Measurements from ENCODE around the gene DNAJA3.

DNAJA3 gene

DNA sequence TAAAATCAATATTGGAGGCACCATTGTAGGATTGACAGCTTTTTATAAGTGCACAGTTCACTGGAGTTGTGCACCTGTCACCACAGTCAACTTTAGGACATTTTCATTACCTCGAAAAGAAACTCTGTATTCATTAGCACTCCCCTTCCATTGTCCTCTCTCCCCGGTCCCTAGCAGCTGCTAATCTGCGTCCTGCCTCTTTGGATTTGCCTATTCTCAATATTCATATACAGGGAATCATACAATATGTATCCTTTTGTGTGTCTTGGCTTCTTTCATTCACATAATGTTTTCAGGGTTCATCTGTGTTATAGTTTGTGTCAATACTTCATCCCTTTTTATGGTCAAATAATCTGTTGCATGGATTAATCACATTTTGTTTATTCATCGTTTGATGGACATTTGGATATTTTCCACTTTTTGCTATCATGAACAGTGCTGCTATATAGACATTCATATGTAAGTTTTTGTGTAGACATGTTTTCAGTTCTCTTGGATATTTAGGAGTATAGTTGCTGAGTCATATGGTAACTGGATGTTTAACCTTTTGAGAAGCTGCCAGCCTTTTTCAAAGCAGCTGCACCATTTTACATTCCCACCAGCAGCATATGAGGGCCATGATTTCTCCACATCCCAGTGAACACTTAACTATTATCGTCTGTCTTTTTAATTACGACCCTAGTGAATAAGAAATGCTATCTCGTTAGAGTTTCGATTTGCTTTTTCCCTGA lies 9.8 kb downstream of the DNAJA3 start:
- no peak for DNase-seq

- no peak for DNase-seq
Observed at GRCh38 chr16:4437366-4437765, 11.7 kb downstream of the DNAJA3 start.

DNA sequence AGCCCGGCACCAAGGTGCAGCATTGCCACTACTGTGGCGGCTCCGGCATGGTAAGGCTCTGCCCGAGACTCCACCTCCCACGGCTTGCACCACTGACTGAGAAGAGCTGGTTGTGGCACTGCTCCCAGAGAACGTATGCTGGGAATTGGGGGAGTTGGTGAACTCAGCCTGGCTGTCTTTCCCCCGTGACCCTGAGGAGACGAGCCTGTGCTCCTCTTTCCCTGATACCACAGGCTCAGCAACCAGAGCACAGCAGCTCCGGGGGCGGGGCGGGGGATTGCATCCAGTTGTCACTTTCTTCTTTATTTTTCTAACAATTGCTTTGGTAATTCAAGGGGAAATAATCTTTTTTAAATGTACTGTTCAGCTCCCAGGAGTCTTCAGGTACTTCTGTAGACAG lies 16.7 kb downstream of the DNAJA3 start:
- DNase-seq: no peak

GRCh38 chr16:4443271-4443670 lies 17.6 kb downstream of the DNAJA3 start:
- no peak for DNase-seq

DNA sequence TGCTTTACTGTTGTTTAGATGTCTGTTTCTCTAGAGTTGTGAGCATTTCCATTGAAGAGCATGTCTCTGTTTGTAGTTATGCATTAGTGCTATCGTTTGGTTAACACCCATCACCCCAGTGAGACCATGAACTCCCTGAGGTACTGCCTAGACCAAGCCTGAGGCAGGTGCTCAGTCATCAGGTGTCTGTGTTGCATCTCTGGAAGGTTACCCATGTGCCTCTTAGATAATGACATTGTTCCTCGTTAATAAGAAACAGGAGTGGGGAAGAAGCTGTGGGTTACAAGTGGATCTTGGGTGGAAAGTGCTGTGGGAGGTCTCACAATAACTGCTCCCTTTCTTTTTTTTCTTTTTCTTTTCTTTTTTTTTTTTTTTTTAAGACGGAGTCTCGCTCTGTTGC lies 18.3 kb downstream of the DNAJA3 start:
- DNase-seq: no peak

DNA sequence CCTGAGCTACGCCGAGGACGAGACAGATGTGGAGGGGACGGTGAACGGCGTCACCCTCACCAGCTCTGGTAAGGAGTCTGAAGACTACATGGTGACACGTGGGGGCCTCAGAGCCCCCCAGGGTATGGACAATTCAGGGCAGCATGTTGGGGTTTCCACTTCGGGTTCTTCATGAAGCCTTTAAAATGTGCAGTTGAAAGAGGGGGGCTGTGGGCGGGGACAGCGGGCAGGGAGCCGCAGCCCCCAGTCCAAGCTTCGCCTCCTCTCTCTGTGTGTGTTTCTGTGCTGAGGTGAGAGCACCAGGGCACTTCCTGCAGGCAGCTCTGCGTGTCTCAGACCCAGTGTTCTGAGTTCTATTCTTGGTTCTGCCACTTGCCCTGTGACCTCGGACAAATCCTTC lies 24.8 kb downstream of the DNAJA3 start:
- no peak for DNase-seq

DNA sequence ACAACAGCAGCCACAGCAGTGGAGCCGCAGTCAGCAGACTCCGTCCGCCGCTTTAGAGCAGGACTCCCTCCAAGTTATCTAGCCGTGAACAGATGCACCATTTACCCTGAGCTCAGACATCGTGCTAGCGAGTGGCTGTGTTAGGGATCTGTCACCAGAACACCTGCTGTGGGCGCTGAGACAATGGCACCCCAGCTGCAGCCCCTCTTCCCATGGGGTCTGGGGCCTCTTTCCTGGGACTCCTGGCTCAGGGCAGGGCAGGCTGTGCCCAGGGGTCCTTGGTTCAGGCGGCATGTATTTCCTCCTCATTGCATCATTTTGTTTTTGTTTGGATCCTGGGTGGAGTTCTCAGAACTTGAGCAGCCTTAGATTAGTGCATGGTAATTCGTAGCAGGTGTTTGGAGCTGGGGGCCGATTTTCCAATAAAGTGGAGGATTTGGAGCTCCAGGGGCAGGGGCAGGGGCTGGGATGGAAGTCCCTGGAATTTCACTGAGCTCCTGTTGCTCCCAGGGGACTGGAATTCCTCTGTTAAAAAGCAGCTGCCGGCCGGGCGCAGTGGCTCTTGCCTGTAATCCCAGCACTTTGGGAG lies 25.4 kb downstream of the DNAJA3 start:
- no peak for DNase-seq

GRCh38 chr16:4452674-4453073 lies 27.0 kb downstream of the DNAJA3 start:
- DNase-seq: no peak

DNA sequence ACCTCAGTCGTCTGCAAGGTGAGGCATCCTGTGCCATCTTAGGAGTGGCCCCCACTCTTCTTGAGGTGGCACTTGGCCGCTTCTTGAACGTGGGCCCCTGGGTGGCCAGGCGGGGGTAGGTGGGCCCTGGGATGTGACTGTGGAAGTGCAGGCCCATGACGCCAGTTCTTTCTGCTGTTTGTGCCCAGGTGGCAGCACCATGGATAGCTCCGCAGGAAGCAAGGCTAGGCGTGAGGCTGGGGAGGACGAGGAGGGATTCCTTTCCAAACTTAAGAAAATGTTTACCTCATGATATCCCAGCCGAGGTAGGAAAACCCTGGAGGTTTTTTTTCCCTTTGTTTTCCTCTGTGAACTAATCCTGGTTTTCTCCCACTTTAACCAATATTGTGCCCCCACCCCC lies 29.0 kb downstream of the DNAJA3 start:
- no peak for DNase-seq

- DNase-seq: no peak
Observed at GRCh38 chr16:4455081-4455480, 29.4 kb downstream of the DNAJA3 start.

GRCh38 chr16:4455951-4456350 lies 30.3 kb downstream of the DNAJA3 start:
- no peak for DNase-seq

DNA sequence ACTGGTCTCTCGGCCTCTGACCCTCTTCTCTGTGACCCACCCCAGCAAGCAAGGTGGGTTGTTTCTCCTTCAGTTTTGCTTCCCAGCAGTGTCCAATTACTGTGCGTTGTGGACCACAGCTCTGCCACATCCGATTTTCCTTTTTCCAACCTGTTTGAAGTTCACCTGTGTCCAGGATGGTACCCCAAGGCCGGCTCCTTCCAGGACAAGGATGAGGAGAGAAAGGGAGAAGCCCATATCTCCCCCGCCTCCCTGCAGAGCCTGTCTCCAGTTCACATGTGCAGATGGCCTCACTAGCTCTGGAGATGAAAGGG lies 35.2 kb downstream of the DNAJA3 start:
- DNase-seq: no peak

- no peak for DNase-seq
Observed at GRCh38 chr16:4461250-4462085, 35.8 kb downstream of the DNAJA3 start.

GRCh38 chr16:4463522-4464163 lies 38.0 kb downstream of the DNAJA3 start:
- no peak for DNase-seq

GRCh38 chr16:4465977-4466779 lies 40.5 kb downstream of the DNAJA3 start:
- peak; percentile 70 to 77 for DNase-seq

DNA sequence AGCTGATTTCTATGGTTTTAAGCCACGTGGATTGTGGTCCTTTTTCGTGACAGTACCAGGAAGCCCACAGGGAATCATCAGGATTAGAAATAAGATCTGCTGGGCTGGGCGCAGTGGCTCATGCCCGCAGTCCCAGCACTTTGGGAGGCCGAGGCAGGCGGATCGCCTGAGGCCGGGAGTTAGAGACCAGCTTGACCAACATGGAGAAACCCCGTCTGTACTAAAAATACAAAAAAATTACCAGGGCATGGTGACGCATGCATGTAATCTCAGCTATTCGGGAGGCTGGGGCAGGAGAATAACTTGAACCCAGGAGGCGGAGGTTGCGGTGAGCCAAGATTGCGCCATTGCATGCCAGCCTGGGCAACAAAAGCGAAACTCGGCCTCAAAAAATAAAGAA lies 42.2 kb downstream of the DNAJA3 start:
- no peak for DNase-seq

- DNase-seq: no peak
Observed at GRCh38 chr16:4468972-4469371, 43.3 kb downstream of the DNAJA3 start.

- no peak for DNase-seq
Observed at GRCh38 chr16:4471869-4472268, 46.2 kb downstream of the DNAJA3 start.

DNA sequence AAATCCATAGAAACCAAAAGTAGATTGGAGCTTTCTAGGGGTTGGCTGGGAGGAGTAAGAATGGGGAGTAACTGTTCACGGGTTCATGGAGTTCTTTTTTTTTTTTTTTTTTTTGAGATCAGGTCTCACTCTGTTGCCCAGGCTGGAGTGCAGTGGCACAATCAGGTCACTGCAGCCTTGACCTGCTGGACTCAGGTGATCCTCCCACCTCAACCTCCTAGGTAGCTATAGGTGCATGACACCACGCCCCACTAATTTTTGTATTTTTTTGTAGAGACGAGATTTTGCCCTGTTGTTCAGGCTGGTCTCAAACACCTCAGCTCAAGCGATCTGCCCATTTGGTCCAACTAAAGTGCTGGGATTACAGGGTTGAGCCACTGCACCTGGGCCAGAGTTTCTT lies 47.2 kb downstream of the DNAJA3 start:
- no peak for DNase-seq

DNA sequence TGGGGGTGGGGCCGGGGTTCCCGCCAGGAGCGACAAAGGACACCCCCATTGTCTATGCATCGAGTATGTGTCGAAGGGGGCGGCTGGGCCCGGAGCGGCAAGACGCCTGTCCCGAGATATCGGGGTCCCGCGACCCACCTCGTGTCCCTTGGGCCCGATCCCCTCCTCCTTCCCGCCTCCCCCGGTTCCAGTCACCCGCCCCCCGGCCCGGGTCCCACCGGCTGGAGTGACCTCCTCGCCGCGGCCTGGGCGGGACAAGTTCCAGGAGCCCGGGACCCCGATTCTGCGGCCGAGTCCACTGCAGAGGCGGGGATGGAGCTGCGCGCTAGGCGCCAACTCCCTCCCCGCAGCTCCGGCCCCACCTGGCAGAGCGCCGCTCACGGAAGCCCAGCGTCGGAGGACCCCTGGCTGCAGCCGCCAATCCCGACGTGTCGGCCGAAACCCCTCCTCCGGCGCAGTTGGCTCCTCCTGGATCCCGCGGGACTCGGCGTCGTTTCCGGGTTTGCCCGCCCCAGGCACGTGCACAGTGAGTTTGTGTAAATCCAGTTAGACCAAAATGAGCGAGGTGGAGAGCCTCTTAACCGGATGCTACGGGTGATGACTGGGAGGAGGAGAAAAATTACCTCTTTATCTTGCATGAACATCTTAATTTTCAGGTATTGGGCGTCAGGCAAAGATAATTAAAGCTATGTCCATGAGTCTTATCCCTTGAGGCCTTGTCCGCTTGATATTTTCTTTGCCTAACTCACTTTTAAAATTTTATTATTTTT lies 48.7 kb downstream of the DNAJA3 start, which contains the start of gene NMRAL1:
NMRAL1 (minus strand) TSS at position 434 of the 770 bp plus-strand sequence. CDS start 493 bp downstream, outside the sequence.
- peak; percentile 86 to 90 for DNase-seq

GRCh38 chr16:4475880-4476788 lies 50.5 kb downstream of the DNAJA3 start, which contains the start of gene HMOX2:
Gene HMOX2 (plus strand): TSS chr16:4476398. CDS start chr16:4505525, 29,127 bp downstream.
- peak; percentile 94 to 95 for DNase-seq

Data from CD4-positive, alpha-beta T cell treated with Interleukin-1 beta for 1 hour (primary cell).